ENCODE data around the gene NUCB1. TPM values are rescaled to one million over a fixed set of nuclear protein-coding genes. Genes with fewer than 3 reads are reported as not detected.

Gene NUCB1
- total RNA-seq, 1 experiment from 2014 or later: 153 TPM

Other genes with a start within 250 kb of the NUCB1 start
- 0.28 to 0.39 TPM (median 0.37 TPM) in 3 replicates for gene NTN5, start 227.3 kb upstream of the NUCB1 start, total RNA-seq (2021)
- 5.9 to 6.8 TPM (median 6.5 TPM) in 3 replicates for gene FUT2, start 204.3 kb upstream of the NUCB1 start, total RNA-seq (2021)
- gene MAMSTR, start 180.6 kb upstream of the NUCB1 start, total RNA-seq (2021): 1.4 to 2.2 TPM (median 1.6 TPM) in 3 replicates
- 4.4 to 5.4 TPM (median 5.2 TPM) in 3 replicates for gene RASIP1, start 159.7 kb upstream of the NUCB1 start, total RNA-seq (2021)
- 1.3 to 2.2 TPM (median 1.3 TPM) in 3 replicates for gene IZUMO1, start 153.4 kb upstream of the NUCB1 start, total RNA-seq (2021)
- 9.9 to 11.5 TPM (median 10.1 TPM) in 3 replicates for gene FUT1, start 147.7 kb upstream of the NUCB1 start, total RNA-seq (2021)
- gene FGF21, start 144.8 kb upstream of the NUCB1 start, total RNA-seq (2021): 0.21 to 0.44 TPM (median 0.26 TPM) in 3 replicates
- 38.7 to 48.5 TPM (median 47.7 TPM) in 3 replicates for gene BCAT2, start 89.3 kb upstream of the NUCB1 start, total RNA-seq (2021)
- 11.4 to 18.2 TPM (median 17.0 TPM) in 3 replicates for gene HSD17B14, start 63.8 kb upstream of the NUCB1 start, total RNA-seq (2021)
- 14.8 to 17.7 TPM (median 16.8 TPM) in 3 replicates for gene PLEKHA4, start 31.7 kb upstream of the NUCB1 start, total RNA-seq (2021)
- gene PPP1R15A, start 27.9 kb upstream of the NUCB1 start, total RNA-seq (2021): 17.0 to 19.5 TPM (median 17.9 TPM) in 3 replicates
- 3.1 to 5.6 TPM (median 3.9 TPM) in 3 replicates for gene TULP2, start 1.6 kb upstream of the NUCB1 start, total RNA-seq (2021)
- 3.0 to 3.4 TPM (median 3.1 TPM) in 3 replicates for gene DHDH, start 33.4 kb downstream of the NUCB1 start, total RNA-seq (2021)
- 346 to 387 TPM (median 351 TPM) in 3 replicates for gene BAX, start 54.6 kb downstream of the NUCB1 start, total RNA-seq (2021)
- 1,061 to 1,225 TPM (median 1,202 TPM) in 3 replicates for gene FTL, start 65.0 kb downstream of the NUCB1 start, total RNA-seq (2021)
- 45.9 to 52.0 TPM (median 46.1 TPM) in 3 replicates for gene GYS1, start 93.0 kb downstream of the NUCB1 start, total RNA-seq (2021)
- gene RUVBL2, start 93.6 kb downstream of the NUCB1 start, total RNA-seq (2021): 168 to 178 TPM (median 169 TPM) in 3 replicates
- gene LHB, start 116.8 kb downstream of the NUCB1 start, total RNA-seq (2021): 1.3 TPM in 1 of 3 replicates, not detected in the others
- gene CGB3, start 124.0 kb downstream of the NUCB1 start, total RNA-seq (2021): not detected in 3 replicates
- gene CGB2, start 131.6 kb downstream of the NUCB1 start, total RNA-seq (2021): 1.1 to 1.2 TPM in 2 of 3 replicates, not detected in the other
- gene CGB1, start 136.6 kb downstream of the NUCB1 start, total RNA-seq (2021): 0.87 TPM in 1 of 3 replicates, not detected in the others
- gene CGB5, start 143.5 kb downstream of the NUCB1 start, total RNA-seq (2021): 0.30 to 0.62 TPM (median 0.35 TPM) in 3 replicates
- 0.31 TPM in 1 of 3 replicates, not detected in the others for gene CGB8, start 148.8 kb downstream of the NUCB1 start, total RNA-seq (2021)
- gene CGB7, start 157.4 kb downstream of the NUCB1 start, total RNA-seq (2021): 1.6 to 2.9 TPM (median 2.7 TPM) in 3 replicates
- gene NTF4, start 164.5 kb downstream of the NUCB1 start, total RNA-seq (2021): 3.9 to 7.7 TPM (median 5.0 TPM) in 3 replicates
- gene KCNA7, start 172.4 kb downstream of the NUCB1 start, total RNA-seq (2021): 0.09 TPM in 3 replicates
- gene SNRNP70, start 185.1 kb downstream of the NUCB1 start, total RNA-seq (2021): 253 to 267 TPM (median 266 TPM) in 3 replicates
- 5.1 to 5.7 TPM (median 5.1 TPM) in 3 replicates for gene LIN7B, start 214.1 kb downstream of the NUCB1 start, total RNA-seq (2021)
- 3.1 to 3.4 TPM (median 3.2 TPM) in 3 replicates for gene C19orf73, start 218.8 kb downstream of the NUCB1 start, total RNA-seq (2021)
- gene PPFIA3, start 219.2 kb downstream of the NUCB1 start, total RNA-seq (2021): 25.5 to 30.1 TPM (median 27.3 TPM) in 3 replicates

Measured in WTC11 (cell line).